Measurements from ENCODE around the gene OR7C1.

Gene OR7C1

DNA sequence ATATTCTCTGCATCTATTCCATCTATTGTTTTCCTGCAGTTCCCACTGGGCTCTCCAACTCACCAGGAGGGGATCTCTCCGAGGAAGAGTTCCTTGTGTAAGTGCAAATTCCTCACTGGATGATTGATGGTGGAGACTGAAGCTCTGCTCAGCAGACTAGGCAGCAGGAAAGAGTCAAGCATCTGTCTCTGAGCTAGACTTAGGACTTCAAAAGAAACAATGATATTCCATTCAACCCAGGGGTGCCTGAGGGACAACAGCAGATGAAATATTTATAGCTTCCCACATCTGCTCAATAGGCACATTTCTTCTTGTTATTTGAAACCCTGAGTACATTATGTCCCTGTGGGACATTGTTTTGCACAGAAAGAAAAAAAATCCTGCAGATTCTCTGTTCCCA lies at the start of gene OR7C1, which contains the start of gene OR7A5:
TSS of gene OR7C1 (minus strand) at position 175 of the 400 bp plus-strand sequence. CDS start 35,049 bp downstream, outside the sequence.
TSS of gene OR7A5 (minus strand) at position 175 of the 400 bp plus-strand sequence. CDS start 6,944 bp downstream, outside the sequence.
- H3K9me3 ChIP-seq (ENCODE audit: control insufficient read depth, insufficient read depth, low read length): no peaks in the 10 kb centered on the region
- no peaks in the 10 kb centered on the region for H3K27me3 ChIP-seq (ENCODE audit: control insufficient read depth, insufficient read depth, low read length)

DNA sequence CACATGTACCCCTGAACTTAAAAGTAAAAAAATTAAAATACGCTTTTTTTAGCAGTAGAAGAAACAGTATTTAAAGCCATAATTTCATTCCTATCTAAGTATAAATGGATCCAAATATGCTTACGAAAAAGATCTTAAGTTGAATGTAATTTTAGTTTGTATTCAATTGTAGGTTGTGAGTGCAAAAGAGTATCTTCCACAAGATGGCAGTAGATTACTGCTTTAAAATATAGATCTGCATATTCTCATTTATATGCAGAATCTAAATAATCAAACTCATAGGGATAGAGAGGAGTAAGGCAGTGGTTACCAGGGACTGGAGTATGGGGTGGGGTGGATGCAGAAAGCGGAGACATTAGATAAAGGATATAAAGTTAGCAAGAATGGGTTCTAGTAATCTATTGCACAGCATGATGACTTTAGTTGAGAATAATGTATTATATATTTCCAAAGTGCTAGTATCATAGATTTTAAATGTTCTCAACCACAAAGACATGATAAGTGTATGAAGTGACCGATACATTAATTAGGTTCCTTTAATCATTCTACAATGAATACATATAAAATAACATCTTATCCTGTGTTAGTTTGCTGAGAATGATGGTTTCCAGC lies 36.7 kb upstream of the OR7C1 start:
- Histone ChIP-seq H3K4me1 (ENCODE audit: control insufficient read depth, insufficient read depth, low read length) (no peaks in the 10 kb centered on the region), H3K27me3 (ENCODE audit: control insufficient read depth, insufficient read depth, low read length) (no peaks in the 10 kb centered on the region)

More for the DNA sequence above, at the start of gene OR7C1, which contains the start of gene OR7A5:
- H3K36me3 ChIP-seq (ENCODE audit: control insufficient read depth, insufficient read depth, low read length): no peaks in the 10 kb centered on the region
- H3K4me1 ChIP-seq (ENCODE audit: control insufficient read depth, insufficient read depth, low read length): peaks cover 4% of the 10 kb centered on the region
- H3K4me3 ChIP-seq (ENCODE audit: low read depth, low read length): no peak within 1 kb of the TSS
- no peak within 1 kb of the TSS for H3K9ac ChIP-seq (ENCODE audit: low read depth, low read length)

DNA sequence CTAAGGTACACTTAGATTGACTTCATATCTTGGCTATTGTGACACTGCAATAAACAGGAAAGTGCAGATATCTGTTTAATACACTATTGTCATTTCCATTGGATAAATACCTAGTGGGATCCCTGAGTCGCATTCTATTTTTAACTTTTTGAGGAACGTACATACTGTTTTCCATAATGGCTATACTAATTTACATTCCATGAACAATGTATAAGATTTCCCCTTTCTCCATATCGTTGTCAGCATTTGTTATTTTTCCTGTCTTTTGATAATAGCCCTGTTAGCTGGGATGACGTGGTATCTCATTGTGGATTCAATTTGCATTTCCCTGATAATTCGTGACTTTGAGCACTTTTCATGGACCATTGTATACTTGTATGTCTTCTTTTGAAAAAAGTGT lies 33.5 kb upstream of the OR7C1 start:
- Histone ChIP-seq H3K36me3 (ENCODE audit: control insufficient read depth, insufficient read depth, low read length) (no peaks in the 10 kb centered on the region), H3K4me1 (ENCODE audit: control insufficient read depth, insufficient read depth, low read length) (no peaks in the 10 kb centered on the region), H3K4me3 (ENCODE audit: low read depth, low read length) (no peak overlapping the region), H3K9me3 (ENCODE audit: control insufficient read depth, insufficient read depth, low read length) (peaks cover 4% of the 10 kb centered on the region), H3K9ac (ENCODE audit: low read depth, low read length) (no peak overlapping the region), H3K27me3 (ENCODE audit: control insufficient read depth, insufficient read depth, low read length) (no peaks in the 10 kb centered on the region)

More for the DNA sequence above, 36.7 kb upstream of the OR7C1 start:
- Histone ChIP-seq H3K9ac (ENCODE audit: low read depth, low read length) (no peak overlapping the region), H3K36me3 (ENCODE audit: control insufficient read depth, insufficient read depth, low read length) (no peaks in the 10 kb centered on the region), H3K4me3 (ENCODE audit: low read depth, low read length) (no peak overlapping the region), H3K9me3 (ENCODE audit: control insufficient read depth, insufficient read depth, low read length) (peaks cover 4% of the 10 kb centered on the region)

DNA sequence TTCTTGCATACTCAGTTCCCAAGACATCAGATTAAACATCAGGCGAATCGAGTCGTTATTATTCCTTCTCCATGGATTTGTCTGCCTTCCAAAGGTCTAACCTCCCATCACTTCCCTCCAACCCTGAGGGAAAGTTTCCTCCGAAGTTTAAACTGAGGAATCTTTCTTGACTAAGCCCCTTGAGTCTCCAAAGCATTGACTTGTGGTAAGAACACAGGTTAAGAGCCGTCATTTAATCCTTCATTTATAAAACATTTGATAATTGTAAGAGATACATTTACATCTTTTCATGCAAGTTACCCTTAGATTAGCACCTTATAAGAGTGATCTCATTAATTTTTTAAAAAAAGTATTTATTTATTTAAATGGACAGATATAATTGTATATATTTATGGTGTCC lies 13.8 kb upstream of the OR7C1 start, which contains the start of gene OR7A10:
TSS of gene OR7A10 (minus strand) at position 101 of the 400 bp plus-strand sequence. CDS start 7,045 bp downstream, outside the sequence.
- no peak within 1 kb of the TSS for H3K4me3 ChIP-seq (ENCODE audit: low read depth, low read length)
- no peaks in the 10 kb centered on the region for H3K36me3 ChIP-seq (ENCODE audit: control insufficient read depth, insufficient read depth, low read length)
- peaks cover 2% of the 10 kb centered on the region for H3K27me3 ChIP-seq (ENCODE audit: control insufficient read depth, insufficient read depth, low read length)
- no peaks in the 10 kb centered on the region for H3K4me1 ChIP-seq (ENCODE audit: control insufficient read depth, insufficient read depth, low read length)
- H3K9me3 ChIP-seq (ENCODE audit: control insufficient read depth, insufficient read depth, low read length): no peaks in the 10 kb centered on the region
- no peak within 1 kb of the TSS for H3K9ac ChIP-seq (ENCODE audit: low read depth, low read length)

DNA sequence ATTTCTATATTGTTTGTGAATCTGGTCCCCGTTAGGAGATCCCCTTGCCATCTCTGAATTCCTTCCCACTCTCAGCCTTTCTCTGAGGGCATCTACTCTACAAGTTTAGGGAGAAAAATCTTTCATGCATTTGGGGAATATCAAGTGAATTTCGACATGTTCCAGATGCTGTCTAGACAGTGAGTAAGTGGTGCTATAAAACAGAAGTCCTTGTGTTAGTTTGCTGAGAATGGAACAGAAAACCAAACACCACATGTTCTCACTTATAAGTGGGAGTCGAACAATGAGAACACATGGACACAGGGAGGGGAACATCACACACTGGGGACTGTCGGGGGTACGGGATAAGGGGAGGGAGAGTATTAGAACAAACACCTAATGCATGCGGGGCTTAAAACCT lies 8.6 kb upstream of the OR7C1 start:
- Histone ChIP-seq H3K27me3 (ENCODE audit: control insufficient read depth, insufficient read depth, low read length) (peaks cover 2% of the 10 kb centered on the region), H3K4me1 (ENCODE audit: control insufficient read depth, insufficient read depth, low read length) (no peaks in the 10 kb centered on the region), H3K9me3 (ENCODE audit: control insufficient read depth, insufficient read depth, low read length) (no peaks in the 10 kb centered on the region), H3K36me3 (ENCODE audit: control insufficient read depth, insufficient read depth, low read length) (no peaks in the 10 kb centered on the region), H3K9ac (ENCODE audit: low read depth, low read length) (no peak overlapping the region), H3K4me3 (ENCODE audit: low read depth, low read length) (no peak overlapping the region)

DNA sequence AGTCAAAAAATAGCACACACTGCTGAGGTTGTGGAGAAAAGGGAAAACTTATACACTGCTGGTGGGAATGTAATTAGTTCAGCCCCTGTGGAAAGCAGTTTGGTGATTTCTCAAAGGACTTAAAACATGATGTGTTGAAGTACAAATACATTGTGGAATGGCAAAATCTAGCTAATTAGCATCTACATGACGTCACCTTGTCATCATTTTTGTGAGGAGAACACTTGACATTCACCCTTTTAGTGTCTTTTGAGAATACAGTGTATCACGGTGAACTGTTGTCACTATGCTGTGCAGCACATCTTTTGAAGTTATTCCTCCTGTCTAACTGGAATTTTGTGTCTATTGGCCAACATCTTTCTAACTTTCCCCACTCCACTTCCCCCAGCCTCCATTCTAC lies 8.2 kb upstream of the OR7C1 start:
- Histone ChIP-seq H3K4me1 (ENCODE audit: control insufficient read depth, insufficient read depth, low read length) (no peaks in the 10 kb centered on the region), H3K9me3 (ENCODE audit: control insufficient read depth, insufficient read depth, low read length) (no peaks in the 10 kb centered on the region), H3K9ac (ENCODE audit: low read depth, low read length) (no peak overlapping the region), H3K4me3 (ENCODE audit: low read depth, low read length) (no peak overlapping the region), H3K27me3 (ENCODE audit: control insufficient read depth, insufficient read depth, low read length) (peaks cover 2% of the 10 kb centered on the region), H3K36me3 (ENCODE audit: control insufficient read depth, insufficient read depth, low read length) (no peaks in the 10 kb centered on the region)

DNA sequence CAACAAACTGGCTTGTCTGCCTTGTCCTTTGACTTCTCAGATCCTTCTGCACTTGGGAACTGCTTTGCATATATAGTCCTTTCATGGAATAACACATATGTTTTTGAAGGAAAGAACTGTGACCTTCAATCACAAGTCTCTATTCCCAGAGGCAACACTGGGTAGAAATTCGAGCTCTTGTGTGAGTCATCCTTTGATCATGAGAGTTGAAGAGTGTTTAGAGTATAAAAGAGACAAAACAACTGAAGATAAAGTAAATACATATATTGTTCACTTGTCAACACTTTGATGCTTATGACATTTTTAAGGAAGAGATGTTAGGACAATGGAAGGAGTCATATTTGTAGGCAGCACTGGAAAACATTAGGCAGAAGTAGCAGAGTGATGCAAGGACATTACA lies 5.2 kb upstream of the OR7C1 start:
- Histone ChIP-seq H3K9me3 (ENCODE audit: control insufficient read depth, insufficient read depth, low read length) (no peaks in the 10 kb centered on the region), H3K27me3 (ENCODE audit: control insufficient read depth, insufficient read depth, low read length) (peaks cover 2% of the 10 kb centered on the region), H3K36me3 (ENCODE audit: control insufficient read depth, insufficient read depth, low read length) (no peaks in the 10 kb centered on the region), H3K4me1 (ENCODE audit: control insufficient read depth, insufficient read depth, low read length) (no peaks in the 10 kb centered on the region), H3K9ac (ENCODE audit: low read depth, low read length) (no peak overlapping the region), H3K4me3 (ENCODE audit: low read depth, low read length) (no peak overlapping the region)

DNA sequence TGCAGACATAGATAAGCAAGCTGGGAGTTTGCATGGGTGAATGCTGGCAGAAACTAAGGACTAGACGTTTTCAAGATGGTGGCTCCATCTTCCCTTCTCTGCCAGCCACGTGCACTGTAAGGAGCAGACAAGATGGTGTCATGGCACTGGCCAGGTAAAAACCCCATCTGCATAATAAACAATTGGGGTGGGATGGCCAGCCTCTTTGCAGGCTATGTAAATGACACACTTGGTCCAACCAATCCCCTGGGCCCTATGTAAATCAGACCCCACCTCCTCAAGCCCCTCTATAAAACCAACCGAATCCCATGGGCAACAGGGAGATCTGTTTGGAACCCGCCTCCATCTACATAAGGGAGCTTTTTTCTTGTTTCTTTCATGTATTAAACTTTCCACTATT lies 2.4 kb upstream of the OR7C1 start:
- Histone ChIP-seq H3K36me3 (ENCODE audit: control insufficient read depth, insufficient read depth, low read length) (no peaks in the 10 kb centered on the region), H3K4me3 (ENCODE audit: low read depth, low read length) (no peak overlapping the region), H3K4me1 (ENCODE audit: control insufficient read depth, insufficient read depth, low read length) (peaks cover 4% of the 10 kb centered on the region), H3K9ac (ENCODE audit: low read depth, low read length) (no peak overlapping the region), H3K9me3 (ENCODE audit: control insufficient read depth, insufficient read depth, low read length) (no peaks in the 10 kb centered on the region), H3K27me3 (ENCODE audit: control insufficient read depth, insufficient read depth, low read length) (no peaks in the 10 kb centered on the region)

DNA sequence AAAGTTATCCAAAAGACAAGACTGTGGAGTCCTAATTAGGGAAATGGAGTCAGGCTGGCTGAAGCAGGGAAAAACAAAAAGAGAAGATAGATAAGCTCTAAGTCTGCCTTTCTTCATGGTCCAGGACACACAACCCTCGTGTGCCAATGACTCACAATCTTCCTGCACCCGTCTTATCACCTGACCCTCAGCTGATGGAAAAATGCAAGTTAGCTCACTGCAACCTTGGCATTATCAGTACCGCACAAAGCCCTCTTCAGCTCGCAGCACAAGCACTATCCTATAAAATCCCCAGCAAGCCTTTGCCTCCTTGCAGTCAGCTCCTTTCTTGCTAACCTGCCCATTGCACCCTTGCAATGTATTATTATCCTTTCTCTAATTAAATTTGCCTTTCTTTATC lies 4.3 kb downstream of the OR7C1 start:
- Histone ChIP-seq H3K4me1 (ENCODE audit: control insufficient read depth, insufficient read depth, low read length) (peaks cover 4% of the 10 kb centered on the region), H3K9ac (ENCODE audit: low read depth, low read length) (no peak overlapping the region), H3K27me3 (ENCODE audit: control insufficient read depth, insufficient read depth, low read length) (no peaks in the 10 kb centered on the region), H3K9me3 (ENCODE audit: control insufficient read depth, insufficient read depth, low read length) (no peaks in the 10 kb centered on the region), H3K36me3 (ENCODE audit: control insufficient read depth, insufficient read depth, low read length) (no peaks in the 10 kb centered on the region), H3K4me3 (ENCODE audit: low read depth, low read length) (no peak overlapping the region)

DNA sequence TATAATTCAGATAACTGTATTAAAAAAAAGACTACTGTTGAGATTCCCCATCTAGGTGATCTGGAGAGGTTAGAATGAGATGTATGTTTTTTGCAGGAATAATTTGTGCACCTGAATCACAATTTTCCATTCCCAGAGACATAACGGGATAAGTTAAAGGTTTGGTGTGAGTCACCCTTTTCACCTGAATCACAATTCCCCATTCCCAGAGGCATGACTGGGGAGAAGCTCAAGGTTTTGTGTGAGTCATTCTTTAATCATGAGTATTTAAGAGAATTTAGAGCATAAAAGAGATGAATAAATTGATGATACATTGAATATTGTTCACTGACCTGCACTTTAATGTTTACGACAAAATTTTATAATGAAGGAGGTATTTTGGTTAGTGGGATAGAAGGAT lies 9.0 kb downstream of the OR7C1 start:
- Histone ChIP-seq H3K4me1 (ENCODE audit: control insufficient read depth, insufficient read depth, low read length) (no peaks in the 10 kb centered on the region), H3K9me3 (ENCODE audit: control insufficient read depth, insufficient read depth, low read length) (no peaks in the 10 kb centered on the region), H3K36me3 (ENCODE audit: control insufficient read depth, insufficient read depth, low read length) (no peaks in the 10 kb centered on the region), H3K4me3 (ENCODE audit: low read depth, low read length) (no peak overlapping the region), H3K27me3 (ENCODE audit: control insufficient read depth, insufficient read depth, low read length) (no peaks in the 10 kb centered on the region), H3K9ac (ENCODE audit: low read depth, low read length) (no peak overlapping the region)

DNA sequence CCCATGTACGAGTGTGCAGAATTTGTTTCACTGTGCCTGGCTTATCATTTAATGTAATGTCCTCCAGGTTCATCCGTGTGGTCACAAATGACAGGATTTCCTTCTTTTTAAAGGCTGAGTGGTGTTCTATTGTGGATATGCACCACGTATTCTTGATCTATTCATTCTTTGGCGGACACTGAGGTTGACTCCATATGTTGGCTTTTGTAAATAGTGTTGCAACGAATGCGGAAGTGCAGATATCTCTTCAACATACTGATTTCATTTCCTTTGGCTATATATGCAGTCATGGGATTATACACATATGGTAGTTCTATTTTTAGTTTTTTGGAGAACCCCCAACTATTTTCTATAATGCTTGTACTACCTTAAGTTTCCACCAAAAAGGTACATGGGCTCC lies 13.0 kb downstream of the OR7C1 start:
- no peak overlapping the region for H3K9ac ChIP-seq (ENCODE audit: low read depth, low read length)
- H3K36me3 ChIP-seq (ENCODE audit: control insufficient read depth, insufficient read depth, low read length): no peaks in the 10 kb centered on the region
- H3K27me3 ChIP-seq (ENCODE audit: control insufficient read depth, insufficient read depth, low read length): no peaks in the 10 kb centered on the region
- no peak overlapping the region for H3K4me3 ChIP-seq (ENCODE audit: low read depth, low read length)
- no peaks in the 10 kb centered on the region for H3K4me1 ChIP-seq (ENCODE audit: control insufficient read depth, insufficient read depth, low read length)
- H3K9me3 ChIP-seq (ENCODE audit: control insufficient read depth, insufficient read depth, low read length): no peaks in the 10 kb centered on the region

DNA sequence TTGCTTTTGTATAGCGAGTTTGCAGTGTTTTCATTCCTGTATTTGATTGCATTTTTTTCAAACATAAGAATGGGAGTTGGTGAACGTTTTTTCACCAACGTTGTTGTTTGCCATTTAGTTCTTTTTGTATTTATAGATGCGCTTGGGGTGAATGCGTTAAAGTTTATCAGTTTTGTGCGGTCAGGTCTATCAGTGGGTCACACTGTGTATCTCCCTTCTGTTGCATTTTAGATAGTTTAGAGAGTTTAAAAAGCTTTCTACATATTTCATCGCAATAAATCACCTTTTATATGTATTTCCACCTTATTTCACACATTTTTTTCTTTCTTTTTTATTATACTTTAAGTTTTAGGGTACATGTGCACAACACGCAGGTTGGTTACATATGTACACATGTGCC lies 16.4 kb downstream of the OR7C1 start:
- Histone ChIP-seq H3K4me3 (ENCODE audit: low read depth, low read length) (no peak overlapping the region), H3K36me3 (ENCODE audit: control insufficient read depth, insufficient read depth, low read length) (no peaks in the 10 kb centered on the region), H3K27me3 (ENCODE audit: control insufficient read depth, insufficient read depth, low read length) (no peaks in the 10 kb centered on the region), H3K4me1 (ENCODE audit: control insufficient read depth, insufficient read depth, low read length) (no peaks in the 10 kb centered on the region), H3K9me3 (ENCODE audit: control insufficient read depth, insufficient read depth, low read length) (no peaks in the 10 kb centered on the region), H3K9ac (ENCODE audit: low read depth, low read length) (no peak overlapping the region)
